H1 (cell line): ENCODE measurements around the gene PCDHGA1. TPM values are rescaled to one million over a fixed set of nuclear protein-coding genes. Genes with fewer than 3 reads are reported as not detected.

Experiments used
- CTCF ChIA-PET: fragments of 300-600 bp; sonication (Branson Sonifier 250); formaldehyde crosslinking; loops from one replicate; lab custom pipeline; 2021; ENCODE audit not compliant: partially characterized antibody; lab: Charles Lee
- POLR2A ChIA-PET: fragments of 300-600 bp; sonication (Branson Sonifier 250); formaldehyde crosslinking; loops from one replicate; lab custom pipeline; 2021; ENCODE audit warnings: inconsistent platforms; ENCODE audit not compliant: partially characterized antibody; lab: Charles Lee
- DNase-seq, 2 experiments: peaks; one replicate each; pipeline versions ENCODE4 v3.0.0 to v3.0.0-alpha.2; 2010 to 2022; ENCODE audit warnings: low spot score in 2 of 2, low read depth in 1 of 2, mixed read lengths in 1 of 2
- FAIRE-seq: peaks from 2 replicates; lab custom pipeline; 2011; peaks lifted over from hg19 to GRCh38; lab: Jason Lieb, UNC
- H2AFZ ChIP-seq: 2 replicates; pipeline ENCODE4 v1.8.1; 2012; ENCODE audit warnings: low read length, inconsistent platforms
- H2AK5ac ChIP-seq: 2 replicates; pipeline ENCODE4 v1.6.1; 2013; ENCODE audit warnings: low read depth, low read length
- H2BK120ac ChIP-seq: replicated peaks from 2 replicates; pipeline ENCODE3; 2013; ENCODE audit warnings: low read depth, low read length, inconsistent platforms
- H2BK12ac ChIP-seq: 2 replicates; pipeline ENCODE4 v1.6.1; 2013; ENCODE audit warnings: low read depth, low read length
- H2BK15ac ChIP-seq: 2 replicates; pipeline ENCODE4 v1.6.1; 2013; ENCODE audit warnings: low read length
- H2BK20ac ChIP-seq: 2 replicates; pipeline ENCODE4 v1.6.1; 2013; ENCODE audit warnings: low read length
- H2BK5ac ChIP-seq: 2 replicates; pipeline ENCODE4 v1.6.1; 2013; ENCODE audit warnings: low read depth, low read length
- H3K14ac ChIP-seq: 2 replicates; pipeline ENCODE4 v1.6.1; 2013; ENCODE audit warnings: inconsistent platforms; ENCODE audit not compliant: insufficient read length
- H3K18ac ChIP-seq: 2 replicates; pipeline ENCODE4 v1.6.1; 2013; ENCODE audit warnings: low read length; ENCODE audit errors: extremely low read depth
- H3K23ac ChIP-seq: 2 replicates; pipeline ENCODE4 v1.6.1; 2013; ENCODE audit warnings: inconsistent platforms; ENCODE audit not compliant: insufficient read length
- H3K23me2 ChIP-seq: 2 replicates; pipeline ENCODE4 v1.6.1; 2013; ENCODE audit warnings: low read depth, low read length
- H3K27ac ChIP-seq: 2 replicates; pipeline ENCODE4 v1.6.1; 2011; ENCODE audit warnings: low read depth, low read length, inconsistent platforms
- H3K27me3 ChIP-seq, 4 experiments: replicated peaks in 1 of 4; 1 replicate in 1 of 4; 2 replicates in 3 of 4; pipeline versions ENCODE4 v1.6.1 to v1.8.1; 2011 to 2013; ENCODE audit warnings: low read length in 3 of 4, mild to moderate bottlenecking in 3 of 4, inconsistent platforms in 2 of 4, mixed read lengths in 2 of 4, moderate library complexity in 1 of 4; ENCODE audit not compliant: control insufficient read depth in 3 of 4, insufficient read depth in 3 of 4; ENCODE audit errors: extremely low read depth in 1 of 4
- H3K36me3 ChIP-seq, 4 experiments: 2 replicates each; pipeline versions ENCODE4 v1.6.1 to v1.8.1; 2011 to 2013; ENCODE audit warnings: mild to moderate bottlenecking in 4 of 4, low read length in 3 of 4, moderate library complexity in 2 of 4, control low read depth in 1 of 4, inconsistent platforms in 1 of 4; ENCODE audit not compliant: insufficient read depth in 4 of 4, control insufficient read depth in 2 of 4
- H3K4ac ChIP-seq: replicated peaks from 2 replicates; pipeline ENCODE3; 2013; ENCODE audit warnings: low read length, low read depth, mixed read lengths, inconsistent platforms; ENCODE audit not compliant: insufficient read length
- H3K4me1 ChIP-seq, 4 experiments: replicated peaks in 1 of 4; 1 replicate in 1 of 4; 2 replicates in 3 of 4; pipeline versions ENCODE4 v1.6.1 to v1.8.1; 2011 to 2013; ENCODE audit warnings: low read length in 3 of 4, inconsistent platforms in 2 of 4, mixed read lengths in 1 of 4; ENCODE audit not compliant: insufficient read depth in 4 of 4, control insufficient read depth in 3 of 4
- H3K4me2 ChIP-seq, 2 experiments: 2 replicates each; pipeline versions ENCODE4 v1.6.1 to v1.8.1; 2011 to 2013; ENCODE audit warnings: low read depth in 2 of 2, low read length in 2 of 2, control low read depth in 1 of 2, inconsistent platforms in 1 of 2, mild to moderate bottlenecking in 1 of 2; ENCODE audit not compliant: insufficient read depth in 1 of 2
- H3K4me3 ChIP-seq, 4 experiments: fragments of 200-600, 300-600 bp in 1 of 4; sonication (generic), shearing (Covaris generic), sonication (Bioruptor Twin) in 1 of 4; 2 replicates each; pipeline versions ENCODE4 v1.5.1 to v1.8.1; 2011 to 2016; ENCODE audit warnings: low read length in 4 of 4, low read depth in 3 of 4, control low read depth in 2 of 4, inconsistent platforms in 2 of 4, mild to moderate bottlenecking in 2 of 4, mixed read lengths in 1 of 4, moderate library complexity in 1 of 4; ENCODE audit not compliant: insufficient read depth in 2 of 4; ENCODE audit errors: extremely low read depth in 1 of 4
- H3K56ac ChIP-seq: replicated peaks from 2 replicates; pipeline ENCODE3; 2013; ENCODE audit warnings: low read depth, mild to moderate bottlenecking, mixed read lengths, low read length, inconsistent platforms; ENCODE audit not compliant: insufficient read length
- H3K79me1 ChIP-seq: 2 replicates; pipeline ENCODE4 v1.6.1; 2013; ENCODE audit warnings: low read depth, low read length, control low read depth
- H3K79me2 ChIP-seq, 2 experiments: 2 replicates each; pipeline versions ENCODE4 v1.6.1 to v1.8.1; 2012 to 2013; ENCODE audit warnings: low read length in 2 of 2, mild to moderate bottlenecking in 2 of 2, inconsistent platforms in 1 of 2; ENCODE audit not compliant: insufficient read depth in 2 of 2, control insufficient read depth in 1 of 2
- H3K9ac ChIP-seq, 4 experiments: replicated peaks in 1 of 4; 1 replicate in 1 of 4; 2 replicates in 3 of 4; pipeline versions ENCODE4 v1.6.1 to v1.8.1; 2011 to 2013; ENCODE audit warnings: low read depth in 3 of 4, low read length in 3 of 4, control low read depth in 2 of 4, mild to moderate bottlenecking in 2 of 4, moderate library complexity in 2 of 4, inconsistent platforms in 1 of 4; ENCODE audit errors: extremely low read depth in 1 of 4
- H3K9me3 ChIP-seq, 2 experiments: 2 replicates each; pipeline versions ENCODE4 v1.6.1 to v1.8.1; 2012 to 2013; ENCODE audit warnings: mild to moderate bottlenecking in 2 of 2, moderate library complexity in 2 of 2, control low read depth in 1 of 2, inconsistent platforms in 1 of 2, low read depth in 1 of 2, low read length in 1 of 2, mixed read lengths in 1 of 2; ENCODE audit not compliant: insufficient read depth in 2 of 2
- H4K20me1 ChIP-seq, 2 experiments: replicated peaks in 1 of 2; 2 replicates each; pipeline versions ENCODE3 to v1.8.1; 2011 to 2013; ENCODE audit warnings: inconsistent platforms in 2 of 2, low read length in 2 of 2, mild to moderate bottlenecking in 1 of 2; ENCODE audit not compliant: insufficient read depth in 2 of 2, control insufficient read depth in 1 of 2
- H4K5ac ChIP-seq: 2 replicates; pipeline ENCODE4 v1.6.1; 2013; ENCODE audit warnings: low read length, low read depth, mixed read lengths, inconsistent platforms; ENCODE audit not compliant: insufficient read length
- H4K8ac ChIP-seq: 2 replicates; pipeline ENCODE4 v1.8.0; 2013; ENCODE audit warnings: mild to moderate bottlenecking, moderate library complexity, low read length, inconsistent platforms; ENCODE audit not compliant: insufficient read depth; ENCODE audit errors: extremely low read depth
- H4K91ac ChIP-seq: replicated peaks from 2 replicates; pipeline ENCODE3; 2013; ENCODE audit warnings: low read length, mixed read lengths, inconsistent platforms; ENCODE audit not compliant: insufficient read length
- ATF2 ChIP-seq: IDR thresholded peaks from 2 replicates; pipeline ENCODE4 v1.6.1; 2012; ENCODE audit warnings: low read length, inconsistent platforms
- BCL11A ChIP-seq, 2 experiments: IDR thresholded peaks; one replicate each; pipeline ENCODE4 v1.6.1; 2011; ENCODE audit warnings: low read depth in 2 of 2, low read length in 2 of 2, mild to moderate bottlenecking in 2 of 2
- EZH2 ChIP-seq: fragments of 200-600 bp; sonication (generic); IDR thresholded peaks from 2 replicates; pipeline ENCODE4 v1.7.1; 2012; ENCODE audit warnings: low read depth, mild to moderate bottlenecking, moderate library complexity, low read length, inconsistent platforms; ENCODE audit not compliant: severe bottlenecking
- HDAC2 ChIP-seq, 2 experiments: fragments of 300-600 bp in 1 of 2; sonication (generic) in 1 of 2; IDR thresholded peaks; 2 replicates each; pipeline ENCODE4 v1.6.1; 2011 to 2012; ENCODE audit warnings: low read depth in 2 of 2, low read length in 2 of 2, mild to moderate bottlenecking in 2 of 2, moderate library complexity in 2 of 2, borderline replicate concordance in 1 of 2, inconsistent platforms in 1 of 2
- HDAC6 ChIP-seq: IDR thresholded peaks from one replicate; pipeline ENCODE4 v1.7.1; 2012; ENCODE audit warnings: low read depth, mild to moderate bottlenecking, inconsistent platforms, low read length, moderate library complexity
- JUN ChIP-seq: IDR thresholded peaks from 2 replicates; pipeline ENCODE4 v1.6.1; 2011; ENCODE audit warnings: low read depth, mild to moderate bottlenecking, improper control_type of control experiment, low read length
- WGBS, 2 experiments: shearing (Covaris generic) in 1 of 2; methylation state at CpG; one replicate each; pipeline versions ENCODE4 v1.1.6 to v1.1.7; 2013 to 2015; ENCODE audit warnings: low lambda C conversion rate in 2 of 2, mixed read lengths in 2 of 2, inconsistent platforms in 1 of 2, low coverage in 1 of 2, missing lambda C conversion rate in 1 of 2; ENCODE audit not compliant: insufficient replicate concordance in 2 of 2, insufficient coverage in 1 of 2, insufficient read length in 1 of 2; ENCODE audit errors: extremely low coverage in 1 of 2, missing lambda C conversion rate in 1 of 2; 5-methylcytosine and 5-hydroxymethylcytosine counted together
- polyA plus RNA-seq, 7 experiments: library from polyadenylated mRNA; depleted of rRNA in 3 of 7; stranded (reverse) in 5 of 7; unstranded in 2 of 7; fragments of >200 nt in 5 of 7; fragments of 200-250 nt in 2 of 7; gene quantifications; 1 replicate in 5 of 7; 2 replicates in 1 of 7; 4 replicates in 1 of 7; pipeline versions ENCODE4 v1.2.1 to v1.2.3, GENCODE V29; 2011 to 2013; ENCODE audit warnings: missing spikeins in 2 of 7, mixed read lengths in 2 of 7
- total RNA-seq: library from RNA; stranded (reverse); fragmentation: NEBNext Ultra II Directional; extraction: Animal tissue kit (Norgen Biotek cat#: 25700); gene quantifications from 2 replicates; pipeline ENCODE4 v1.2.1, GENCODE V29; 2021

PCDHGA1 gene
- total and polyA plus RNA-seq, 2 of the 8 experiments (the other 6 are each of a cell fraction or from before 2014, with no cell fraction given): 0.57 to 0.89 TPM

DNA sequence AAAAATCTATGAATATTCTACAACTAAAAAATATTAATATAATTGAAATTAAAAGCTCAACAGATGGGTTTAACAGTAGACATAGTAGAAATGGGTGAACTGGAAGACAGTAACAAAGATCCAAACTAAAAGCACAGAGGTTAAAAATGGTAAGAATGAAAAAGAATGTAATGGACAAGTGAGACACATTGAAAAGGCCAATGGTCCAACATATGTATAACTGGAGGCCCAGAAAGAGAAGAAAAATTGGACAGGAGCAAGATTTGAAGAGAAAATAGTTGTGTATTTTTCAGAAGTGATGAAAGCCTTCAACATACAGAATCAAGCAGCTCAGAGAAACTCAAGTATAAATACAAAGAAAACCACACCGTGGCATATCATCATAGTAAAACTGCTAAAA, 217.2 kb downstream of the PCDHGA1 start:
- Histone ChIP-seq H3K9ac (no peak overlapping the region), H4K91ac (no peak overlapping the region), H2BK120ac (no peak overlapping the region), H2AFZ (no peak overlapping the region), H3K79me1 (no peaks in the 10 kb centered on the region), H4K8ac (no peak overlapping the region), H3K4me2 (no peak overlapping the region), H3K14ac (no peak overlapping the region), H3K18ac (no peak overlapping the region), H3K4me1 (no peaks in the 10 kb centered on the region), H3K4me3 (no peak overlapping the region; a peak in 1 of 8 replicates), H2AK5ac (no peak overlapping the region), H3K4ac (no peak overlapping the region), H3K9me3 (peaks cover 6 to 7% of the 10 kb centered on the region in 2 experiments; a peak in 3 of 4 replicates), H2BK5ac (no peak overlapping the region), H3K79me2 (no peaks in the 10 kb centered on the region), H4K5ac (no peak overlapping the region), H2BK15ac (no peak overlapping the region), H2BK20ac (no peak overlapping the region), H3K36me3 (peaks cover 0 to 9% (median 0%) of the 10 kb centered on the region in 4 experiments; a peak in 2 of 8 replicates), H4K20me1 (peaks cover 0 to 1% of the 10 kb centered on the region in 2 experiments), H3K27ac (no peak overlapping the region), H3K23me2 (no peaks in the 10 kb centered on the region; the same call in 1 of the 2 replicates), H3K56ac (no peak overlapping the region), H3K23ac (no peak overlapping the region), H2BK12ac (no peak overlapping the region), H3K27me3 (no peaks in the 10 kb centered on the region)
- CTCF ChIA-PET: interaction anchor here (0.8 to 3.8 kb wide), 8 partner anchors 10 to 275 kb away, joined by 3 to 21 read pairs (median 3); partner anchors contain the start of genes PCDHGA2 and PCDHGB1
- DNase-seq (no peak), FAIRE-seq (no peak)
- POLR2A ChIA-PET: interaction anchor here (0.6 to 0.9 kb wide), 2 partner anchors 11 to 13 kb away, joined by 3 read pairs; no protein-coding TSS in a partner anchor
- TF ChIP-seq EZH2 (no peak), HDAC6 (no peak), ATF2 (no peak), BCL11A (IDR thresholded peaks at IDR 0.05; ENCODE audit: low read depth in 2 of 2, low read length in 2 of 2) (no peak), JUN (no peak), HDAC2 (IDR thresholded peaks at IDR 0.05; ENCODE audit: borderline replicate concordance in 1 of 2, low read depth in 2 of 2, low read length in 2 of 2) (no peak)
- 96% methylated on average over 1 of the region's 1 CpG; no CpG with 5 or more reads in 1 of the 2 experiments for WGBS, 2 experiments
